ENCODE results near the gene CMSS1.

CMSS1 gene

GRCh38 chr3:99856437-99857220 lies 39.0 kb downstream of the CMSS1 start:
- DNase-seq, result no peak

GRCh38 chr3:99857278-99857677 lies 39.6 kb downstream of the CMSS1 start:
- no peak for DNase-seq

GRCh38 chr3:99858469-99858868 lies 40.8 kb downstream of the CMSS1 start:
- no peak for DNase-seq

DNA sequence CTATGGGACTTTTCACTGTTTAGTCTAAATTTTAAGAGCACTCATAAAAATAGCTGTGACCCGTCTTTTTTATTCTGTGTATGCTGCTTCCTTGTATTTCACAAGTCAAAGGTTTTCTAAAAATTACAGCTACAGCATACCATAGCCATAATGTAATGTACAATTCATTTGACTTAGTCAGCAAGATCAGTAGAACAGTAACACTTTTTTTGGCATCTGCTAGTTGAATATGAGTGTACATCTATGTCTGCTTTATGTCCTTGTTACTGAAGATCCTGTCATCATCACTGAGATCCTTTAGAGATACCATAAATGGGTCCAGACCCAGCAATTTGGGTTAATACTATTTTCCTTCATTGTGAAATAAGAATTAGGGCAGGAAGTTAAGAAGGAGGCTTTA lies 42.2 kb downstream of the CMSS1 start:
- no peak for DNase-seq

DNA sequence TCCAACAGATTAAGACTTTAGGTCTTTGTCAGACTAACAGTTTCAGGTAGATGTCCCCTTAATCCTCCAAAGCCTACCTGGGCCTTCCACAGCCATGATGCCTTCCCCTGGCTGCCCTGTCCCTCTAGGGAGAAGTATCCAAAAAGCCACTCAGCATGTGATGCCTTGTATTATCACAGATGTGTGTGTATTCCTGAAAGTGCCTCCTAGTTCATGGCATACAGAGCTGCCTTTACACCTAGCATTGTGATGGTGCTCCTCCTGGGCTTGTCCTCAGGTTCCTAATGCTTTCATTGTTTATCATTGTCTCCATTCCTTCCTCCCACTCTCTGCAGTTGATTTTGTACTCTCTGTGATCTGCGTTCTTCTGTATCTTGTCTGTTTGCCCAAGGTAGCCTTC lies 43.6 kb downstream of the CMSS1 start:
- no peak for DNase-seq

- no peak for DNase-seq
Measured at GRCh38 chr3:99862208-99862607, 44.5 kb downstream of the CMSS1 start.

GRCh38 chr3:99863002-99863401 lies 45.3 kb downstream of the CMSS1 start:
- no peak for DNase-seq

GRCh38 chr3:99863588-99863987 lies 45.9 kb downstream of the CMSS1 start:
- DNase-seq, result no peak

GRCh38 chr3:99864289-99864688 lies 46.6 kb downstream of the CMSS1 start:
- no peak for DNase-seq

DNA sequence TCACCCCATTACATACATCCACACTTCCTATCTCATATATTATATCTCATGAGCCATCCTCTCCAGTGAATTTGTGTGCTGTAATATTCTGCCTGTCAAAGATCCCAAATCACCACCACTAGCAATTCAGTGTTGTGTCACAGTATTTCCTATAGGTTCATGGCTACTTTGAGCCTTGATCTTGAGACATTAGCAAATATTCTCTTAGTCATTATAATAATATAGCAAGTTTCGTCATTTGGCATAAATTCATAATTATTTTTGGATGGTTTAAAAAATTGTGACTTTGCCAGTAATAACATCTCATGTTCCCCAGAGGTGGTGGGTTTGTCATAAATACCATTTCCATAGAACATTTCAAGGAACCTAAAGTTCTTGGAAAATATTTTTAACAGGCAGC lies 47.7 kb downstream of the CMSS1 start:
- DNase-seq, result no peak

DNA sequence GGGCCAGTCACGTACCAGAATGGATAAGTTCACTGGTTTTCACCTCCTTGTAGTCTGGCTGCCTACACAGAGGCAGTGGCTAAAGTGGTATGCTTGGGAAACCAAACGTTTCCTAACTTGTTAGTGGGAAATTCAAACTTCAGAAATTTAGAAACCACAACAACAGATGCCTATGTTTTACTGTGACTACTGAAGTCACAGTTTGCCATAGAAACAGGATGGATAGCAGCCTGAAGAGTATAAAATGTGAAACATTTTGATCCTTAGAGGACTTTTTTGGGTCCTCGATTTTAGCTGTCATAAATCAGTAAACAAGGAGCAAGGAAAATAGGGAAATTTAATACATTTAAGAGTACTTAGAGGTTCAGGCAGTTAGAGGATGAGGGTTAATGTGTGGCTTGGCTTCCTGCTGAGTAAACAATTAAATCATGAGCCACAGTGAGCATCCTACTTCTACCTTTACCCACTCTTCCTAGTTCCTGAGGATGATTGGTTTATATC lies 48.6 kb downstream of the CMSS1 start:
- peak; percentile 19 for DNase-seq

DNA sequence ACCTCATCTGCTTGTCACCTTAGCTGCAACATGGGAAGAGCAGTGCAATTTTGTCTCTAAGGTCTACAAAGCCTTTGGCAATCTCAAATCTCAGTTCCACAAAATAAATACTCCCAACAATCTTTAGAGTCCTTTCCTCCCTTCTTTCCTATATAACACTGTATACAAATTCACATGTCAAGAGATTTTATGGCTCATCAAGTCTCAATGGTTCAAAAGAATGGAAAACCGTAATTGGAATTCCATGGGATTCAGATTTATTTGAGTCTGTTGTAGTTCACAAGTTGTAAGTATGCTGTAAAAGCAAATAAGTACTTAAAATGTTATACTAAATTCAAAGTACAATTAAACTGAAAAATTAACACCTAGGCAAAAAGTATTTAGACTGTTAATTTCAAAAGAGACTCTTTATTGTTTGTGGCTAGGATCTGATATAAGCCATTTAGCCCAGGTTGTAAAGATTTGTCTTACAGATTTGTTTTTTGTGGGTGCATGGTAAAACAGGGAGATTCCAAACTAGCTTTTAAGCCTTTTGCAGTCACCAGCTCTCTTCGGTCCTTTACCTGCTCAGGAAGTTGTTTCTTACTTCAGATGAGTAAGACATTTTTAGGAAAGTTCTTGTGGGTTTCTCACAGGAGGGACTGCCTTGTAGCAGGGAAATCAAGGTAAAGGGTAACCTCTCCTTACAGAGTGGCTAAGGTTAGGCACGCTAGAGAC lies 50.1 kb downstream of the CMSS1 start:
- DNase-seq, result no peak

DNA sequence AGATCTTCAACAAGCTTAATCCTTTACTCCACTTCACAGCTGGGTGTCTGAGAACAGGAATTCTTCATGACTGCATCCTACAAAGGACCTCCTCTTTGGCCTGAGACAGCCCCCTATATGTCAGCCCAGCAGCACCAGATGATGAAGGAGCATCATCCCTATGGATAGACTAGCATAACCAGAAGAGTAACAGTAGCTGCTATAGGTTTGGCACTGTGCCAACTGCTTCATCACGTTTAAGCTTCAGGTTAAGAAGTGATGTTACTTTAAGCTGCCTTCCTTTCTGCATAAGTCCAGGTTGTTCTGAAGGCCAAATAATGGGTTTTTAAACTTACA lies 50.6 kb downstream of the CMSS1 start:
- DNase-seq, result no peak

DNA sequence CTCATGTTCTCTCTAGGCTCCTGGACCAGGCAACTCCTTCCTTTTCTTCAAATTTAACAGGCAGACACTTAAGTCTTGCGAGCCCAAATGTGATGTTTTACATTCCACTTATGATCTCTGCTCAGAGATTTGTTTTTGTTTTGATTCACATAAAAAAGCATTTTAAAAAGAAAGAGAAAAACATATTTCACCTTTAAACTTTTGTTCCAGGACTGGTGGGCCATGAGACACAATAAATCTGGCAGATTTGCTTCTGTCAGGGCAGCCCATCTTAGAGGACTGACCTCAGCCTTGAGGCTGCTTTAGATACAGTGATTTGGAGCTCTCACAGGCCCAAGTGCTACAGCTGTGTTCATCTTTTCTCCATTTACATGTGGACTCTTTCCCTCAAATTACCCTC lies 52.0 kb downstream of the CMSS1 start:
- DNase-seq, result no peak

GRCh38 chr3:99870712-99871111 lies 53.0 kb downstream of the CMSS1 start:
- no peak for DNase-seq

DNA sequence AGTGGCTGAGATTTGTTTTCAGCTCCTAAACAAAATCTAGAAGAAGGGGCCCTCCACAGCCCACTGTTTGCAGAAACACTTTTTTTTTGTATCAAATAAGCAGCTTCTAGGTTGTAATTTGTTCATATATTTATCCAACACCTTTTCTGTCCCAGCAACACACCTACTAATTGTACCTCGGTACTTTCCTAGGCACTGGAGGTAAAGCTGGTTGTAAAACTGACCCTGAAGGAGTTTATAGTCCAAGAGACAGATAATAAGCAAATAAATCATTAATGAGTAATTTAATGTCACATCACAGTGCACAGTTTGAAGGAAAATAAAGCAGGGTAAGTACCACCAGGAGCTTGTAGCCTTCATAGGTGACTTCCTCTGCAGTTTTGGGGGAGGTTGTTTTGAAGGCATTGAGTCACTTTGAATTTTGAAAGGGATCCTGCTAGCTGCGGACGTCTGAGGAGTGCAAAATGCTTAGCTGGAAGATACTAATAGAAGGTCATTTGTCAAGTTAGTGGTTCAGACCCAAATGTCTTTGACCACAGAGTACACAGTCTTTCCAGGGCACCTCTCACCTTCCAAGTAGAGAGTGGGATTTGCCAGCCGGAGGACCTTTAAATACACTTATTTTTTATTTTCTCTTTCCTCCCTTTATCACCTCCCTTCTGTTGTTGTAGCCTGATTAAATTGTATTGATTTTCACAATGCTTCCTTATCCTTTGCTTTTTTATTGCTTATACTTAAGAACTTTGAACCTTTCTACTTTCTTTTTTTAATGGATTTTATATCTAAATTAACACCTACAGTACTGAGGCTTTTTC lies 53.8 kb downstream of the CMSS1 start:
- DNase-seq, result no peak

DNA sequence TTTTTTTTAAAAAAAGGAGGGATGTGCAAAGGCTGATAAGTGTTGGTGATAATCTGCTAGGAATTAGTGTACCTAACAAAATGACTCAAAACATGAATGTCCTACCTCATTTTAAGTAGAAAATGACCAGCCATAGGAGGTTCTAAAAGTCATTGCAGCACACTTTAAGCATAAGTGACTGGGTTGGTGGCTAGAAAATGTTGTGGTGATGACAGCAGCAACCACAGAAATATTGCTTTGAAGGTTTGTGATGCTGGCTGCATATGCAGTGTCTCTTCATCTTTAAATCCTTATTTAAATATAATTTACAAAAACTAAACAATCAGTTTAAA lies 55.2 kb downstream of the CMSS1 start:
- peak; percentile 16 for DNase-seq

GRCh38 chr3:99873269-99874102 lies 55.8 kb downstream of the CMSS1 start:
- DNase-seq, result no peak

GRCh38 chr3:99874237-99875002 lies 56.8 kb downstream of the CMSS1 start:
- no peak for DNase-seq

GRCh38 chr3:99875581-99875928 lies 57.9 kb downstream of the CMSS1 start:
- peak; percentile 64 for DNase-seq

DNA sequence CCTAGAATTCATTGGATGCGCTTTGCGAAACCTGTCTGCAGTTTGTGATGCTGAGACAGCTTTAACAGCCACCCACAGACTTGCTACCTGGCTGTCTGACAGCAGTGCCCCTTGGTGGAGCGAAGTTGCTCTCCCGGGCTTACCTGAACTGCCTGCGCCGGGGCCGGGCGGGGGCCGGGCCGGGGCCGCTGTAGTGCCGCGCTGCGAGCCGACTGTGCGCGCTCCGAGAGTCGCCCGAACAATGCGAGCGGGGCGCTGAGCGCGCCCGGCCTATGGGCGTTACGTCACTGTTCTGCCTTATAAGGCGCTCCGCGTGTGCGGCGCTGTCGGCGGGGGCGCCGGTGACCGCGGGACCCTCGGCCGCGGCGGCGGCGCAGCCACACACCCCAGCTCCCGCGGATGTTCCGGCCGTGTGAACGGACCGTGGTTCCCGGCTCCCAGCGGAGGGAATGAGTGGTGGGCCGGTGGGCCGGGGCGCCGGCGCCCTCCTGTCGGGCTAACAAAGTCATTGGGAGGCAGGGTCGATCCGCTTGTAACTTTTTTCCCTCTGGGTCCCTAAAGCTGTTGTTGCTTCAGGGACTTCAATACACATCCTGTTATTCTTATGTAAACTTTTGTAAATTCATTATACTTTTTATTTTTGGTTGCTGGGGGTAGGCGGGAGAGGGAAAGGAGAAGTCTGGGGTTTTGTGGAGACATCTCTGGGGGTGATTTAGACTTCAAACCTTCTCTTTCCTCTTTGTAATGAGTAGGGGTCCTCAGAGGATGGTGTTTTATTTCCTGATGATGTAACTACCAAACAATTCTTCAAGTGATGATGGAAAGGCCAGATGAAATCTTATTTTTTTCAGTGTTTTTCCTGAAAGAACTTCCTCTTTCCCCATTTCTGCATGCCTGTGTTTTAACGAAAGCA lies 58.5 kb downstream of the CMSS1 start:
- DNase-seq, result peak; percentile 79

All from inflammatory macrophage treated with lipopolysaccharide for 4 hours (primary cell).